GM12878 (cell line): ENCODE data around the gene BFSP1. TPM values are rescaled to one million over a fixed set of nuclear protein-coding genes. Genes with fewer than 3 reads are reported as not detected.

Experiments used
- ATAC-seq: fragments of 200-7000 bp; cut with Tn5 transposase; 3 replicates; pipeline ENCODE4 v1.9.1; 2020; ENCODE audit warnings: mild to moderate bottlenecking, moderate library complexity
- BruUV-seq: library from RNA; stranded (reverse); fragments of 400-500 nt; replicated peaks from 2 replicates; lab custom pipeline; 2021; lab: Mats Ljungman, UMichigan
- CTCF ChIA-PET: fragments of 300-600 bp; sonication (Branson Sonifier 250); formaldehyde crosslinking; extraction: SDS; loops from one replicate; lab custom pipeline; 2021; ENCODE audit warnings: inconsistent platforms; lab: Yijun Ruan, JAX
- POLR2A ChIA-PET: fragments of 350-600 bp; formaldehyde crosslinking; extraction: SDS; loops from one replicate; lab custom pipeline; 2021; ENCODE audit warnings: inconsistent platforms; lab: Charles Lee
- RAD21 ChIA-PET: fragments of 300-600 bp; sonication (Branson Sonifier 250); formaldehyde crosslinking; loops from one replicate; lab custom pipeline; 2023; ENCODE audit warnings: antibody characterized with exemption; ENCODE audit not compliant: unreplicated experiment; lab: Charles Lee
- SMC1A ChIA-PET: fragments of 300-600 bp; sonication (Branson Sonifier 250); formaldehyde crosslinking; loops from one replicate; lab custom pipeline; 2023; ENCODE audit not compliant: unreplicated experiment, uncharacterized antibody; lab: Charles Lee
- DNase-seq: peaks from one replicate; pipeline ENCODE4 v3.0.0-alpha.2; 2011; ENCODE audit warnings: low read depth, low spot score
- FAIRE-seq: peaks from 3 replicates; lab custom pipeline; 2011; peaks lifted over from hg19 to GRCh38; lab: Jason Lieb, UNC
- H2AFZ ChIP-seq: 2 replicates; pipeline ENCODE4 v1.6.0; 2011; ENCODE audit warnings: low read depth, low read length, control low read depth; ENCODE audit not compliant: control insufficient read depth
- H3K27ac ChIP-seq: 2 replicates; pipeline ENCODE4 v1.5.1; 2011; ENCODE audit warnings: control low read depth; ENCODE audit not compliant: control insufficient read depth, insufficient read depth
- H3K27me3 ChIP-seq, 2 experiments: replicated peaks in 1 of 2; 2 replicates each; pipeline versions ENCODE4 v1.6.0 to v1.6.1; 2011; ENCODE audit warnings: low read length in 1 of 2; ENCODE audit not compliant: control insufficient read depth in 2 of 2, insufficient read depth in 2 of 2
- H3K36me3 ChIP-seq, 2 experiments: 2 replicates each; pipeline ENCODE4 v1.5.1; 2011; ENCODE audit warnings: low read length in 1 of 2; ENCODE audit not compliant: control insufficient read depth in 2 of 2, insufficient read depth in 2 of 2
- H3K4me1 ChIP-seq: 2 replicates; pipeline ENCODE4 v1.6.1; 2011; ENCODE audit warnings: mild to moderate bottlenecking, low read length, moderate library complexity, mixed read lengths; ENCODE audit not compliant: control insufficient read depth, insufficient read depth
- H3K4me2 ChIP-seq: 2 replicates; pipeline ENCODE4 v1.6.0; 2011; ENCODE audit warnings: control low read depth; ENCODE audit not compliant: control insufficient read depth, insufficient read depth
- H3K4me3 ChIP-seq: fragments of 200-600 bp; sonication (generic); 2 replicates; pipeline ENCODE4 v1.5.1; 2016
- H3K79me2 ChIP-seq: 2 replicates; pipeline ENCODE4 v1.6.0; 2011; ENCODE audit warnings: low read length; ENCODE audit not compliant: control insufficient read depth, insufficient read depth
- H3K9ac ChIP-seq: 2 replicates; pipeline ENCODE4 v1.8.0; 2011; ENCODE audit warnings: low read length, control low read depth, mixed read lengths; ENCODE audit not compliant: control insufficient read depth, insufficient read depth
- H3K9me3 ChIP-seq: replicated peaks from 3 replicates; pipeline ENCODE4 v1.5.1; 2011; ENCODE audit warnings: mild to moderate bottlenecking, low read length; ENCODE audit not compliant: control insufficient read depth, insufficient read depth
- H4K20me1 ChIP-seq: 2 replicates; pipeline ENCODE4 v1.6.0; 2011; ENCODE audit not compliant: control insufficient read depth, insufficient read depth
- CBX5 ChIP-seq: sonication (generic); IDR thresholded peaks from 2 replicates; pipeline ENCODE4 v1.6.1; 2016; ENCODE audit warnings: low read depth, moderate library complexity, mild to moderate bottlenecking, inconsistent platforms
- CUX1 ChIP-seq: IDR thresholded peaks from 2 replicates; pipeline ENCODE4 v1.6.1; 2012; ENCODE audit warnings: improper control_type of control experiment, low read depth, low read length; ENCODE audit not compliant: insufficient replicate concordance
- ETV6 ChIP-seq, 2 experiments: fragments of 450-650 bp in 1 of 2; IDR thresholded peaks in 1 of 2; conservative IDR thresholded peaks in 1 of 2; 2 replicates each; pipeline ENCODE4 v1.6.1; 2014; ENCODE audit warnings: antibody characterized with exemption in 1 of 2, borderline replicate concordance in 1 of 2, low read depth in 1 of 2, mild to moderate bottlenecking in 1 of 2, moderate library complexity in 1 of 2
- HSF1 ChIP-seq: fragments of 150-350 bp; IDR thresholded peaks from 2 replicates; pipeline ENCODE4 v1.6.1; 2014; ENCODE audit warnings: mild to moderate bottlenecking, low read depth, low read length
- JUNB ChIP-seq: IDR thresholded peaks from 2 replicates; pipeline ENCODE4 v1.6.1; 2016; ENCODE audit warnings: antibody characterized with exemption, mild to moderate bottlenecking
- MXI1 ChIP-seq: fragments of 150-350 bp; IDR thresholded peaks from 2 replicates; pipeline ENCODE4 v1.6.1; 2011; ENCODE audit warnings: low read depth, mild to moderate bottlenecking, inconsistent platforms, low read length, improper control_type of control experiment
- NFYA ChIP-seq: IDR thresholded peaks from 2 replicates; pipeline ENCODE4 v1.6.1; 2011; ENCODE audit warnings: low read depth, mild to moderate bottlenecking, low read length, improper control_type of control experiment, borderline replicate concordance
- STAT3 ChIP-seq: IDR thresholded peaks from 2 replicates; pipeline ENCODE4 v1.6.1; 2011; ENCODE audit warnings: low read depth, low read length, improper control_type of control experiment
- YBX1 ChIP-seq: fragments of 450-650 bp; IDR thresholded peaks from 2 replicates; pipeline ENCODE4 v1.6.1; 2016; ENCODE audit warnings: antibody characterized with exemption
- WGBS: methylation state at CpG from one replicate; pipeline ENCODE4 v1.1.6; 2016; ENCODE audit warnings: low lambda C conversion rate; ENCODE audit not compliant: insufficient replicate concordance, insufficient coverage; ENCODE audit errors: missing lambda C conversion rate; 5-methylcytosine and 5-hydroxymethylcytosine counted together
- in situ Hi-C: fragments of 300-500 bp; cut with MboI; formaldehyde crosslinking; loops from 9 replicates; pipeline ENCODE4 v1.14.3; 2018; ENCODE audit warnings: mixed read lengths
- intact Hi-C: fragments of 100-400 bp; cut with micrococcal nuclease; formaldehyde crosslinking; loops from one replicate; pipeline ENCODE4 v1.14.2; 2022; ENCODE audit not compliant: unreplicated experiment
- polyA plus RNA-seq, 11 experiments: library from polyadenylated mRNA; depleted of rRNA in 4 of 11; unstranded in 6 of 11; stranded (reverse) in 5 of 11; fragments of >200 nt; fragmentation: Nextera tagmentation in 4 of 11; fragmentation: Illumina TruSeq in 1 of 11; extraction: Ambion mirVana in 4 of 11; extraction: Trizol in 1 of 11; gene quantifications; 1 replicate in 1 of 11; 2 replicates in 10 of 11; pipeline versions ENCODE4 v1.2.1 to v1.2.3, GENCODE V29; 2011 to 2016; ENCODE audit warnings: inconsistent platforms in 2 of 11, missing spikeins in 2 of 11, low read depth in 1 of 11
- total RNA-seq, 4 experiments: library from RNA; depleted of rRNA in 3 of 4; stranded (reverse); fragments of >200 nt in 3 of 4; fragmentation: Illumina TruSeq in 1 of 4; extraction: Trizol in 1 of 4; gene quantifications; 2 replicates each; pipeline versions ENCODE4 v1.2.1 to v1.2.3, GENCODE V29; 2013 to 2021
- TF ChIP-seq, protein P1 (sequence below): fragments of 450-650 bp; IDR thresholded peaks from 2 replicates; pipeline ENCODE4 v1.6.1; 2017; ENCODE audit warnings: low read depth, mild to moderate bottlenecking, moderate library complexity
- TF ChIP-seq, protein P2 (sequence below): fragments of 450-650 bp; IDR thresholded peaks from 2 replicates; pipeline ENCODE4 v1.6.1; 2017; ENCODE audit warnings: antibody characterized with exemption, mild to moderate bottlenecking, moderate library complexity

The BFSP1 gene
- total and polyA plus RNA-seq, 10 of the 15 experiments (the other 5 are each of a cell fraction or from before 2014, with no cell fraction given) = 0.06 to 0.22 (median 0.11) TPM; not detected in 3

DNA sequence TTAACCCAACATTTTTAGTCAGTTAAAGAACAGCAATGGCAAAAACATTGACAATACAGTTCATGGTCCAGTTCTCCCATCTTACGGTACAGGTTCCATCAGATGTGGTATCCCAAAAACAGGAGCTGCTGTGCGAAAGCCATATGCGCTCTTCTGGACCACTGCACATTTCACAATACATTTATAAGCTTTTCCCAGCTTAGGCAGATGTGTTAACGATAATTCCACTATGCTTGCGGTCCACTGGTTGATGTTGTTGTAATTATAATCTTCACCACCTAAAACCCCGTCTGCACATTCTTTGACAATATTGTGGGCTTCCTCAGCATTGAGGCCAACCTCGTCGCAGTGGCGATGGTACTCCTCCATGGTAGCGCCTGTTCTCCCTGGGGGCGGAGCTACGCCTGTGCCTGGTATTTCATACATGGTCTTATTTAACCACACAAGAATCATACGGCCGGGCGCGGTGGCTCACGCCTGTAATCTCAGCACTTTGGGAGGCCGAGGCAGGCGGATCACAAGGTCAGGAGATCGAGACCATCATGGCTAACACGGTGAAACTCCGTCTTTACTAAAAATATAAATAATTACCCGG lies 52.0 kb downstream of the BFSP1 start:
- Histone ChIP-seq H3K4me2 (no peak overlapping the region), H2AFZ (no peak overlapping the region), H4K20me1 (no peaks in the 10 kb centered on the region), H3K27me3 (peaks cover 0 to 1% of the 10 kb centered on the region in 2 experiments; a peak in 2 of 4 replicates), H3K4me1 (no peaks in the 10 kb centered on the region), H3K79me2 (no peaks in the 10 kb centered on the region), H3K27ac (no peak overlapping the region), H3K9ac (no peak overlapping the region), H3K4me3 (no peak overlapping the region), H3K36me3 (no peaks in the 10 kb centered on the region), H3K9me3 (no peaks in the 10 kb centered on the region)
- intact Hi-C loops = no loop called here
- SMC1A ChIA-PET = no interaction called here
- BruUV-seq = no TSS peak
- ATAC-seq (no peak), DNase-seq (no peak), FAIRE-seq (no peak)
- 76% methylated on average over 23 of the region's 23 CpGs for WGBS
- POLR2A ChIA-PET = no interaction called here
- CTCF ChIA-PET = interaction anchor here (0.6 to 1.5 kb wide), 2 partner anchors 10 to 688 kb away, joined by 3 read pairs; no protein-coding TSS in a partner anchor
- RAD21 ChIA-PET = no interaction called here
- in situ Hi-C loops = no loop called here
- TF ChIP-seq, protein P1, sequence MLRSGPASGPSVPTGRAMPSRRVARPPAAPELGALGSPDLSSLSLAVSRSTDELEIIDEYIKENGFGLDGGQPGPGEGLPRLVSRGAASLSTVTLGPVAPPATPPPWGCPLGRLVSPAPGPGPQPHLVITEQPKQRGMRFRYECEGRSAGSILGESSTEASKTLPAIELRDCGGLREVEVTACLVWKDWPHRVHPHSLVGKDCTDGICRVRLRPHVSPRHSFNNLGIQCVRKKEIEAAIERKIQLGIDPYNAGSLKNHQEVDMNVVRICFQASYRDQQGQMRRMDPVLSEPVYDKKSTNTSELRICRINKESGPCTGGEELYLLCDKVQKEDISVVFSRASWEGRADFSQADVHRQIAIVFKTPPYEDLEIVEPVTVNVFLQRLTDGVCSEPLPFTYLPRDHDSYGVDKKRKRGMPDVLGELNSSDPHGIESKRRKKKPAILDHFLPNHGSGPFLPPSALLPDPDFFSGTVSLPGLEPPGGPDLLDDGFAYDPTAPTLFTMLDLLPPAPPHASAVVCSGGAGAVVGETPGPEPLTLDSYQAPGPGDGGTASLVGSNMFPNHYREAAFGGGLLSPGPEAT = no peak
- TF ChIP-seq YBX1 (no peak), CUX1 (no peak), STAT3 (no peak), HSF1 (no peak), ETV6 (conservative IDR thresholded peaks at IDR 0.05 in 1 of 2, IDR thresholded peaks at IDR 0.05 in 1 of 2; ENCODE audit: borderline replicate concordance in 1 of 2, low read depth in 1 of 2) (no peak), MXI1 (no peak), NFYA (no peak), JUNB (no peak), CBX5 (no peak)
- TF ChIP-seq, protein P2, sequence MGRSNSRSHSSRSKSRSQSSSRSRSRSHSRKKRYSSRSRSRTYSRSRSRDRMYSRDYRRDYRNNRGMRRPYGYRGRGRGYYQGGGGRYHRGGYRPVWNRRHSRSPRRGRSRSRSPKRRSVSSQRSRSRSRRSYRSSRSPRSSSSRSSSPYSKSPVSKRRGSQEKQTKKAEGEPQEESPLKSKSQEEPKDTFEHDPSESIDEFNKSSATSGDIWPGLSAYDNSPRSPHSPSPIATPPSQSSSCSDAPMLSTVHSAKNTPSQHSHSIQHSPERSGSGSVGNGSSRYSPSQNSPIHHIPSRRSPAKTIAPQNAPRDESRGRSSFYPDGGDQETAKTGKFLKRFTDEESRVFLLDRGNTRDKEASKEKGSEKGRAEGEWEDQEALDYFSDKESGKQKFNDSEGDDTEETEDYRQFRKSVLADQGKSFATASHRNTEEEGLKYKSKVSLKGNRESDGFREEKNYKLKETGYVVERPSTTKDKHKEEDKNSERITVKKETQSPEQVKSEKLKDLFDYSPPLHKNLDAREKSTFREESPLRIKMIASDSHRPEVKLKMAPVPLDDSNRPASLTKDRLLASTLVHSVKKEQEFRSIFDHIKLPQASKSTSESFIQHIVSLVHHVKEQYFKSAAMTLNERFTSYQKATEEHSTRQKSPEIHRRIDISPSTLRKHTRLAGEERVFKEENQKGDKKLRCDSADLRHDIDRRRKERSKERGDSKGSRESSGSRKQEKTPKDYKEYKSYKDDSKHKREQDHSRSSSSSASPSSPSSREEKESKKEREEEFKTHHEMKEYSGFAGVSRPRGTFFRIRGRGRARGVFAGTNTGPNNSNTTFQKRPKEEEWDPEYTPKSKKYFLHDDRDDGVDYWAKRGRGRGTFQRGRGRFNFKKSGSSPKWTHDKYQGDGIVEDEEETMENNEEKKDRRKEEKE = no peak
